Jurkat, Clone E6-1 (cell line): Measurements from ENCODE around the gene MTARC1.

ENCODE experiments used
- DNase-seq: peaks from one replicate; pipeline ENCODE4 v3.0.0-alpha.2; 2011; ENCODE audit warnings: low read depth, low spot score
- H3K4me3 ChIP-seq: 2 replicates; pipeline ENCODE4 v1.5.1; 2011; ENCODE audit warnings: mild to moderate bottlenecking, low read length, control low read depth, moderate library complexity

The MTARC1 gene

DNA sequence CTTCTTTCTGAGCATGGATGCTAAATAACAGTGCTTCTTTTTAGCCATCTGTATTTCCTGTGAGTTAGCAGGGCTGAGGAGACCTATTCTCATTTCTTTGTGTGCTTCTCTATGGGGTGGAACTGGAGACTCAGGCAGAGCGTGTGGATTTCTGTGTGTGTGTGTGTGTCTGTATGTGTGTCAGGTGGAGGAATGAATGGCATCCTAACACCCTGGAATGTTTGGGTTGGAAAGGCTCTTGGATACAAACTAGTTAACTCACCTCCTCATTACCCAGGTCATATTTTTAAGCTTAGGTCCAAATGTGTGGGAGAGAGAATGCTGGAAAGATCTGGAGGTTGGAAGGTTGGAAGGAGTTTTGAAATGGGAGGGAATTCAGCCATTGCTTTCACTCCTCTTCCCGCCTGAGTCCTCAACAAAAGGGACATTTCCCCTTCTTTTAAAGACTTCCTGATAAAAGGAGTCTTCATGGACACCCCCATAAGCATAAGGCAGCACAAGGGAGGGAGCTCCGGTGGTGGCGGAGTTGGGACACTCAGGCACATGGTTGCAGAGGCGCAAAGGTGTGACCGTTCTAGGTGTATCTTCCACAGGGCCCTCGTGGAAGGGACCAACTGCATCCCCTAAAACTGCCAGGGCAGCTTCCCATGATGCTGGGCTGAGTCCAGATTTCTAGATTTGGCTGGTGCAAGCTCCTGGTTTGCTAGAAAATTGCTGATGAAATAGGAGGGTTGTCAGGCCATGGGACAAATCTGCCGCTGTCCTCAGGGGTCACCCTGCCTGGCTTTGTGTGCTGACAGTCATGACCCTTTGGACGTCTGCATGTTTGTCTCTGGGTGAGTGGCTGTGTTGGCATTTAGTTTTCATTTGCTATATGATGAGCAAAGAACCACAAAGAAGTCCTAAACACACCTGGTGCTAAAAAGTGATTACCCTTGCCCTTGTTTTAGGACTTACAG is 37.6 kb downstream of the MTARC1 start:
- DNase-seq = no peak
- H3K4me3 ChIP-seq = no peak overlapping the region

DNA sequence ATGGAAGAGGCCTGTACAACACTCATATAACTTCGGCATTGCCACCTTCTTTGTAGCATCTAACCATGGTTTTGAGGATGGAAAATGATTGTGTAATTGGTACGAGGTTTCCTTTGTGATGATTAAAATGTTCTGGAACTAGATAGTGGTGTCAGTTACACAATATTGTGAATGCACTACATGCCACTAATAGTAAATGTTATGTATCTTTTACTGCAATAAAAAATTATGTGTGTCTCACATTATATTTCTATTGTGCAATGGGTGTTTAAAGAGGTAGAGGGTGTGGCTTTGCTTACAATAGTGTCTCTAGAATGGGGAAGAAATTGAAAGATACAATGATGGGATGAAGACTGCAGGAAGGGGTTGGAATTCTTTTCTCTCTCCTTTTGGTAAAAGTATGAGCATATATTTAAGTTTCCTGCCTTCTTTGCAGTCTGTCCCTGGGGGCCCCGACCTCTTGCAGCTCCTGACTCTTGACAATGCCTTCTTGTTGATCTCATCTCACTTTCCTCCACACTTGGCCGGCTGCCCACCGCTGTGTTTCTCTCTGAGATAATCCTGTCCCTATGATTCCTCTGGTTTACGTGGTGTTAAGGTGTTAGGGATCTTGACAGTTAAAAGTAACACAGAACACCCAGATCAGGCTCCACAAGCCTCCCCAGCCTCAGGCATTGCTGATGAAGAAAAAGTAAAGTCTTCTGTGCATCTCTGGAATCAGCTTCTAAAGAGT is 39.3 kb downstream of the MTARC1 start:
- DNase-seq = no peak
- no peak overlapping the region for H3K4me3 ChIP-seq

DNA sequence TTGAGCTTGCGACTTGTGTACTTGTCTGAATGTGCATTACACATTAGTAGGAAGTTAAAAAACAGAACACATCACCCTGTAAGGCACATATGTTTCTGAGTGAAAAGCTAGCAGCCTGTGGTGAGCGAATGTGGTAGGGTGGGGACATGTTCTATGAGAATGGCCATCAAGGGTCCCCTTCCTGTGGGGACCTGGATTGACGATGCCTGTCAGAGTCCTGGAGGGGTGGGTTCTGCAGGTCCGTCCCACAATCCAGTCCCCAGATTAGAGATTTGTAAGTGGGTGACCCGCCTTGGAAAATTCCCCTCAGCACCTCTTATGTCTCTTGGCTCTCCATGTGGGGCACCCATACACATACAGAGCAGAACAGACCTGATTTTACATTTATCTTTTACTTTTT is 40.0 kb downstream of the MTARC1 start:
- no peak overlapping the region for H3K4me3 ChIP-seq
- DNase-seq = no peak

DNA sequence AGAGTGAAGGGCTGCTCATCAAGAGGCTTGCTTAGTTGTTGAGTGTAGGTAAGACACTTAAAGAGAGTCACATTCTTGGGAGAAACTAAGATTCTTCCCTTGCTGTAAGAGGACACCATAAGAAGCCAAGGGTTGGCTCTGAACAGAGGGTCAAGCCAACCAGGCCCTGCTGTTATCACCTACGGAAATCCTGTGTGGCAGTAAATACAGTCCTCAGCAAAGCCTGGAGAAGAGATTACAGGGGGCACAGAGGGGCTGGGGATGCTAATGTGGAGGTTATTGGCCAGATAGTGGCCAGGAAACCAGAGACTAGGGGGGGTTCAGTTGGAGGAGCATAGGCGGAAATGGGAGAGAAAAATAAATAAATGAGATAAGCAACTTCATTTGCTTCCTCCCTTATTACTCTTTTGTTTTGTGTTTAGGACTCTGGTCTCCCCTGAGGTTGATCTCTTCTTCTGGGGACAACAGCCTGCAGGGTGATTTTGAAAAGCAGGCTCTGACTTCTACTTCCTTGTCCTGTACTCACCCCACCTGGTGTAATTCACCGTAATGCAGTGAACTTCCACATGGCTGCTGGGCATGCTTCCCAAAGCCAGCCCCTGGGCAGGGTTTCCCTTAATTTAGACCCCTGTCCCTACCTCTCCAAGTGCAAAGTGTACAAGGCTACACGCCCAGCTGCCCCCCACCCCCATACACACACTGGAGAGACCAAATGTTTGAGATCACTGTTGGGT is 40.9 kb downstream of the MTARC1 start:
- DNase-seq = no peak
- H3K4me3 ChIP-seq = no peak overlapping the region

DNA sequence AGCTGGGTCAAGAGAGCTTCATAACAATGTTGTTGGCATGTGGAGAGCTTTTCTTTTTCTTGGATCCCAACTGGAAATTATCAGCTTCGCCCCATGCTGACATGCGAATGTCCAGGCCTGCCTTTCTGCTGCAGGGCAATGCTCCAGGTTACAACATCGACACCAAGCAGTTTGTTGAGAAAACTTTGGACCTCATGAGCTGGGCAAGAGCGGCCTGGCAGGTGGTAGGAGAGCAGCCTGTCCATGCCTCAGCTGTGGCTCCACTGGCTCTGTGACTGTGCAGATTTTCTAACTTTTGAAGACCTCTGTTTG is 41.4 kb downstream of the MTARC1 start:
- DNase-seq = no peak
- H3K4me3 ChIP-seq = no peak overlapping the region

DNA sequence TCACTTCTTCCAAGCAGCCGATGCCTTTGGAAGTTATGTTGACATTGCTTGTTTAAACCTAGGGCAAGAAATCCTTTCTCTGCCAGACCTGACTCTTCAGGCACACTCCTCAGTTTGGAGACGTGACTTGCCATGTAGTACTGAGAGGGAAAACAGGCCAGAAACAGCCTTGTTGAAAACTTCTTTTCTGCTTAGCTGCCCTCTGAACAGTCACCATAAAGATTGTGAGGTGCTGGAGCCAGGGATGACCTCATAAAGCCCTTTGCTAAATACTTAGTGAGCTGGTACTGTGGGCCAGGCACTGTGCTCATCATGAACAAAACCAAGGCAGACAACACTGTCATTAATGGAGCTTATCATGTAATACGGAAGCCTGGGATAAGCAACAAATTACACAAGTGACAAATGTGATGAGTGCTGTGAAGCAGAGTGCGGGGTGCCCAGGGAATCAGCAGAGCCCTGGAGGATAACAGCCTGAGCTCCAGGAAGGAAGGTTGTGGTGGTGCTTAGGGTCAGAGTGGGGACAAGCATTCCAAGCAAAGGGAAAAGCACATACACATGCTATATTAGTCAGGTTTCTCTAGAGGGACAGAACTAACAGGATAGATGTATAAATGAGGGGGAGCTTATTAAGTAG is 42.4 kb downstream of the MTARC1 start:
- no peak overlapping the region for H3K4me3 ChIP-seq
- DNase-seq = no peak

DNA sequence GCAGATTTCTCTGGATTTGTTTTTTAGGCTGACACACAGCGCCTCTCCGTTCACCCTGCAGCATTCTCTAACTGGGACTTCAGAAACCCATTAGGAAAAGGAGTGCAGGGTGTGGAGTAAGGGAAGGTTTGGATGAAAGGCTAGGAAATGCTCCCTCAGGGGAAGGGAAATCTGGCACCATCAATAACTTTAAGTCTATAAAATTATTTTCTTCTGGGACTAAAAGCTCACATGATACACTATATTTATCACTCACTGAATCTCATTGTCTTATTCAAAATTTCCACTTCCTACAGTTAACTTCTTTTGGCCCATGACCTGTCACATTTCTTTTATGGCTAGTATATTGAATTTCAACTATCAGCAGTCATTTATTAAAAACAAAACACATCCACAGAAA is 46.7 kb downstream of the MTARC1 start:
- no peak for DNase-seq
- H3K4me3 ChIP-seq = no peak overlapping the region

DNA sequence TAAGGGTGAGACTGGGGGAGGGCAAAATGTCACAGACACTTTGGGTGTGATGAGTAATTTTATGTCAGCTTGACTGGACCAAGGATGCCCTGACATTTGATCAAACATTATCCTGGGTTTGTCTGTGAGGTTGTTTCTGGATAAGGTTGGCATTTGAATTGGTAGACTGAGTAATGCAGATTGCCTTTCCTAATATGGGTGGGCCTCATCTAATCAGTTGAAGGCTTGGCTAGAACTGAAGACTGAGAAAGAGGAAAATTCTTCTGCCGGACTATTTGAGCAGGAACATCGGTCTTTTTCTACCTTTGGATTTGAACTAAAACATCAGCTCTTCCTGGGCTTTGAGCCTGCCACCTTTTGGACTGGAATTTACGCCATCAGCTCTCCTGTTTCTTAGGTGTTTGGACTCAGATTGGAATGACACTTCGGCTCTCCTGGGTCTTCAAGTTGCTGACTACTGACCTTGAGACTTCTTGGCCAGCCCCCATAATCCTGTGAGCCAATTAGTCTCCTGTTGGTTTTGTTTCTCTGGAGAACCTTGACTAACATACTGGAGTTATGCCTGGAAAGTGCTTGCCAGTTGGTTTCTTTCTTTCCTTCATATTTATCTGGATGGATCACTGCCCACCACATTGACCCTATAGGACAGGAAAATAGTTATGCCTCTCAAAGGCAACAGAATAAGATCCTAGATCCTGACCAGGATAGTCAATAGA is 47.6 kb downstream of the MTARC1 start:
- no peak for DNase-seq
- no peak overlapping the region for H3K4me3 ChIP-seq
